Activated CD4-positive, alpha-beta T cell treated with anti-CD3 and anti-CD28 coated beads, Interleukin-10, Interleukin-2, amounts not matched to agents 100 ng/mL and 50 ng/mL, durations not matched to agents 16 hours and 8 hours (primary cell): ENCODE measurements around the gene SH3GL1.

Source experiments
- DNase-seq: peaks from one replicate; pipeline ENCODE4 v3.0.0-alpha.2; 2020

The SH3GL1 gene

GRCh38 chr19:4431808-4432674 is 31.7 kb upstream of the SH3GL1 start:
- no peak for DNase-seq

DNA sequence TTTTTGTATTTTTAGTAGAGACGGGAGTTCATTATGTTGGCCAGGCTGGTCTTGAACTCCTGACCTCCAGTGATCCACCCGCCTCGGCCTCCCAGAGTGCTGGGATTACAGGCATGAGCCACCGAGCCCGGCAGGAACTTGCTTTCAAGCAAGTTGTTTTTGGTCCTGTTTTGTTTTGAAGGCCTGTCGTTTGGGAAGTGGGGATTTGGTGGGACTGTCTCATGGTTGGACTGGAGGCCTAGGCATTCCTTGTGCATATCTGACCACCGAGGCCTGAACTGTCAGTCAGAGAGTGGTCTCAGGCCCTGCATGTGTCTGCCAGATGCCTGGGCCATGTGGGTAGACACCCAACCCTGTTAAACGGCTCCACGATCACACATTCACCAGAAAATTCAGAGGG is 30.9 kb upstream of the SH3GL1 start:
- no peak for DNase-seq

DNA sequence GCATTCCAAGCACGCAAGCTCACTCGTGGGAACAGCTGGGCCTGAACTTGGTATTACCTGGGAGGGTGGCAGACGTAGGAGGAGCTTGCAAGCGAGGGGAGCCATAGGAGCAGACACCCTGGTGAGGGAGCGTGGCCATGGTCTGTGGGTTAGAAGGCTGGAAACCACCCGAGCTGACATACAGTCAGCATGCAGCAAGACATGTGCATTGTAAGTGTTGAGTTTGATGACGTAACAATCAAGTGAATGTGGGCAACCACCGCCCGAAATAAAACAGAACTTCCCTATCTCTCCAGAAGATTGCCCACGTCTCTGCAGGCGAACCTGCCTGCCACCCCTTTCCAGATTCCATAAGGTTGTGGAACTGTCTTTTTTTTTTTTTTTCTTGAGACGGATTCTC is 30.4 kb upstream of the SH3GL1 start:
- no peak for DNase-seq

- no peak for DNase-seq
Measured at GRCh38 chr19:4429771-4430171, 29.4 kb upstream of the SH3GL1 start.

- DNase-seq: no peak
Measured at GRCh38 chr19:4429256-4429655, 28.9 kb upstream of the SH3GL1 start.

DNA sequence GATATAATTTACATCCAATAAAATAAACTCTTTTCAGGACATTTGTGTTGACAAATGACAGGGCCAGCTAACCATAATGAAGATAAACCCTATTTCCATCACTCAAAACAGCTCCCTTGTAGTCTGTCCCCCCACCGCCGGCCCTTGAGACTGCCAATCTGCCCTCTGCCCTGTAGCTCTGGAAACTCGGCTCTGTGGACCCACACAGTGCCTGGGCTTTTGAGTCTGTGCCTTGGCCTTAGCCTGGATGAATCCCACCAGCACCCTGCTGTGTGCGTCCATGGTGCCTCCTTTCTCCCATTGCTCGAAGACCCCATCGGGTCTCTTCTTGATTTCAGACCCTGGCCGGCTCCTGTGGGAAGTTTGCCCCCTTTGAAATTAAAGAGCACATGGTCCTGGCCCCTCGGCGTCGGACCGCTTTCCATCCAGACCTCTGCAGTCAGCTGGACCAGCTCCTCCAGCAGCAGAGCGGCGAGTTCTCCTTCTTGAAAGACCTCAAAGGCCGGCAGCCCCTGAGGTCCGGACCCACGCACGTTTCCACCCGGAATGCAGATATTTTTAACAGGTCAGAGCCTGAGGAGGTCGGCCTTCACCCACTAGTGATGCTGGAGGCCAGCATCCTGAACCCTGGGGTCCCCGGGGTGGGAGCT is 28.1 kb upstream of the SH3GL1 start:
- DNase-seq: no peak

- no peak for DNase-seq
Measured at GRCh38 chr19:4425537-4425936, 25.2 kb upstream of the SH3GL1 start.

GRCh38 chr19:4423416-4424126 is 23.2 kb upstream of the SH3GL1 start:
- no peak for DNase-seq

DNA sequence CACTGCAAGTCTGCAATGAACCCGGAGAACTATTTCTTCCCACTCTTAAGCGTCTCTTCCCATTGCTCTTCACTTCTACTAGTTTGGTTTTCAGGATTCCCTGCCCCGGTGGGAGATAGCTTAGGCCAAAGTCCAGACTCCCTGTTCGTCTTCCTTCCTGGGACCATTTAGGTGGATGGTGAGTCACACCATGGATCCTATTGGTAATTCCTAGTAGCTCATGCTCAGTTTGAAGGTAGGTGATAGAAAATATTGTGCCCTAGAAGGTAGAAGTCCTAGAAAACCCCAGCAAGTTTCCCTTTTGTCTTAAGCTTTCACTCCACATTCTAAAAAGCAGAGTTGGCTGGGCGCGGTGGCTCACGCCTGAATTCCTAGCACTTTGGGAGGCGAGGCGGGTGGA is 15.9 kb upstream of the SH3GL1 start:
- DNase-seq: no peak

DNA sequence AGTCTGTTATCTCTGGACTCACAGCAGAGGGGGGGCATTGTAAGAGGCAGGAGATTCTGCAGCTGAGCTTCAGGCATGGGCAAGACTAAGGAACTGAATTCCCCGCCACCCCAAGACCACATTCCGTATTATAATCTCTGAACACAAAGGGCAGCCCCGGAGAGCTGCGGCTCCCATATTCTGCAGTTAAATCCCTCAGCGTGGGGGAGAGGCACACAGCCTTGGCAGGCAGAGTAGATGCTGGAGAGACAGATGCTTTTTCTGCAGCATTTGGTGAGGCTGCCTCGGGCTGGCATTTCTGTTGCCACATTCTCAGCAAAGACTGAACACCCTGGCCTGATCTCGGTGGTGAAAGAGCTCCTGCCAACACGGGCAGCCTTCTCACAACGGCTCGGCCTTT is 15.0 kb upstream of the SH3GL1 start:
- no peak for DNase-seq

- DNase-seq: no peak
Measured at GRCh38 chr19:4414800-4415321, 14.5 kb upstream of the SH3GL1 start.

GRCh38 chr19:4414144-4414799 is 13.9 kb upstream of the SH3GL1 start:
- no peak for DNase-seq

GRCh38 chr19:4413588-4413987 is 13.2 kb upstream of the SH3GL1 start:
- DNase-seq: no peak

DNA sequence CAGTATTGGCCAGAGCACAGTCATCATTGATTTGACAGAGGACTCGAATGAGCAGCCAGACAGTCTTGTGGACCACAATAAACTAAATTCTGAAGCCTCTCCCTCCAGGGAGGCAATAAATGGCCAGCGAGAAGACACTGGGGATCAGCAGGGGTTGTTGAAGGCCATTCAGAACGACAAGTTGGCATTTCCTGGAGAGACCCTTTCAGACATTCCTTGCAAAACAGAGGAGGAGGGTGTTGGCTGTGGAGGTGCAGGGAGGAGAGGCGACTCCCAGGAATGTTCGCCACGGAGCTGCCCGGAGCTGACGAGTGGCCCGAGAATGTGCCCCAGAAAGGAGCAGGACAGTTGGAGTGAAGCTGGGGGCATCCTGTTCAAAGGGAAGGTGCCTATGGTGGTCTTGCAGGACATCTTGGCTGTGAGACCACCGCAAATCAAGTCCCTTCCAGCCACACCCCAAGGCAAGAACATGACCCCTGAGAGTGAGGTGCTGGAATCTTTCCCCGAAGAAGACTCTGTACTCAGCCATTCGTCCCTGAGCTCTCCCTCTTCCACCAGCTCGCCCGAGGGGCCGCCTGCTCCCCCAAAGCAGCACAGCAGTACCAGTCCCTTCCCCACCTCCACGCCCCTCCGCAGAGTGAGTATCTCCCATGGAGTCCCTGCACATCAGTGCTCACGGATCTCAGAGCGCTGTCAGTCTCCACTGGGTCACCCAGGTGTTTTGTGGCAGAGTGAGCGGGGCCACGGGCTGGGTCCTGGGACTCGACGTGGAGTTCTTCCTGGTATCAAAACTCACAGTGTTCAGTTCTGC is 9.0 kb upstream of the SH3GL1 start:
- no peak for DNase-seq

DNA sequence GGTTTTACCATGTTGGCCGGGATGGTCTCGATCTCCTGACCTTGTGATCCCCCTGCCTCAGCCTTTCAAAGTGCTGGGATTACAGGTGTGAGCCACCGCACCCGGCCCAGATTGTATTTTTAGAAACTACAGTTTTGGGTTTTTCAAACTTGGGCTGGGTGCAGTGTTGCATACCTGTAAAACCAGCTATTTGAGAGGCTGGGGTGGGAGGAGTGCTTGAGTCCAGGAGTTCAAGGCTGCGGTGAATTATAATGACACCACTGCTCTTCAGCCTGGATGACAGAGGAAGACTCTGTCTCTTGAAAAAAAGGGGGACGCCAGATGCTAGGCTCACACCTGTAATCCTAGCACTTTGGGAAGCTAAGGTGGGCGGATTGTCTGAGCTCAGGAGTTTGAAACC is 6.3 kb upstream of the SH3GL1 start:
- DNase-seq: no peak

DNA sequence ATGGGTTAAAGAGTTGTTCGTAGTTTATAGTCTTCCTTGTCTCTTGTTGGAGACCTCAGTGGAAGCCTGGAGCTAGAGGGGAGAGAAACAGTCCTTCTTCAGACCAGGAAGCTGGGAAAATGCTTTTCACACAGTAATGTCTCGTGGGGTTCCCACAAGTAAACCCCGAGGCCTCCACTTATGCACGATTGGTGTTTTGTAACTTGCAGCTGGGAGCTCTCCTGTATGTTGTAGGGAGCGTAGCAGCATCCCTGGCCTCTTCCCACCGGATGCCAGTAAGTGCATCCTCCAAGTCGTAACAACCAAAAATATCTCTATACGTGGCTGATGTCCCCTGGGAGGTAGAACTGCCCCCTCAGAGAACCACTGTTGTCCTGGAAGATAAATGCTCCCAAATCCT is 5.6 kb upstream of the SH3GL1 start:
- no peak for DNase-seq

DNA sequence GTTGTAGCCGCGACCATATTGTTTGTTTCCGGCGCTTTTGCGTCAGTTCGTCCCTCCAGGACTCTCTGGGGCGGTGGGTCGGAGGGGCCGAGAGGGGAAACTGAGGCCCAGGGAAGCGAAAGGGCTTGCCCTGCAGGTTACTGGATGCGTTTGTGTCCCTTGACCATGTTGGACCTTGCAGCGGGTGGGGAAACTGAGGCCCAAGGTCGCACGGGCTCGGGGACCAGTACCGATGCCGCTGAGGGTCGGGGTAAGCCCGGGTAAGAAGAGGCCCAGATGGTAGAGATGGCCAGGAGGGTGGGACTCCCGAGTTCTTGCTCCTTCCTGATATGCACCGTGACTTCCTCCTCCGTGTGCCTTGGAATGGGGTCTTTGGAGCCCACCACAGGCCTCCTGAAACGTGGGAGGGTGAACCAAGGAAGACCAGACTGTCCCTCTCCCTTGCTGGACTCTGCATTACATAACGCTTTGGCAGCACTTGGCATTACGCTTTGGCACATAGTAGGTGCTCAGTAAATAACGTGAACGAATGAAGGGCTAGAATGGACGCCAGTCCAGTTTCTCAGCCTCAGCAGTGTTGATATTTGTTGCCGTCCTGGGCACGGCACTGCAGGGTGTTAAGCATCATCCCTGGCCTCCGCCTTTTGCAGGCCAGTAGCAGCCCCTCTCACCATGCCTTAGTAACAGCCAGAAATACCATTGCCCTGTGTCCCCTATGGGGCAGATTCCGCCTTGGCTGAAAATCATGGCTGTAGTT is 2.8 kb upstream of the SH3GL1 start:
- no peak for DNase-seq

- peak; percentile 100 for DNase-seq
Measured at GRCh38 chr19:4402171-4403004, 2.0 kb upstream of the SH3GL1 start, which contains the start of gene CHAF1A. Gene CHAF1A (plus strand): TSS chr19:4402640. CDS start chr19:4402763, 123 bp downstream.

- no peak for DNase-seq
Measured at GRCh38 chr19:4401769-4402170, 1.4 kb upstream of the SH3GL1 start.

DNA sequence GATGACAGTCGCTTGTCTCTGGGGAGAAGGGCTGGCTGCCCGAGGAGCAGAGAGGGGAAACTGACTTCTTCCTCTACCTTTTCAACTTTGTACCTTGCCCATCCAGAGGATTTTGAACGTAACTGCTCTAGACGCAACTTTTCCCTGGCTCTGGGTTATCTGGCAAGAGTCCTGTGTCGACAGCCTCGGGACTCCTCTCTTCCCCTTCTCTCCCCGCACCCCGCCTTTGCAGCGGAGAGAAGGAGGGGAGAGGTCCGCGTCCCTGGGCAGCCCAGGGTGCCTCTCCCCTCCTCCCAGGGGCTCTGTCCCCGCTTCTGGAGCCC is 574 bp downstream of the SH3GL1 start:
- DNase-seq: no peak
